IMR-90 (cell line): ENCODE data around the gene MAP2K5. TPM values are rescaled to one million over a fixed set of nuclear protein-coding genes. Genes with fewer than 3 reads are reported as not detected.

ENCODE experiments used
- ATAC-seq: fragments of 200-7000 bp; cut with Tn5 transposase; 2 replicates; pipeline ENCODE4 v1.9.1; 2020; ENCODE audit warnings: low read depth, mild to moderate bottlenecking, moderate library complexity
- BruUV-seq: library from RNA; stranded (reverse); fragments of 400-500 nt; replicated peaks from 2 replicates; lab custom pipeline; 2021; lab: Mats Ljungman, UMichigan
- CTCF ChIA-PET: fragments of 300-600 bp; formaldehyde crosslinking; extraction: SDS; loops from one replicate; lab custom pipeline; 2021; ENCODE audit warnings: antibody characterized with exemption; lab: Yijun Ruan, JAX
- POLR2A ChIA-PET: fragments of 300-600 bp; sonication (Branson Sonifier 250); formaldehyde crosslinking; loops from one replicate; lab custom pipeline; 2022; ENCODE audit warnings: antibody characterized with exemption; ENCODE audit not compliant: unreplicated experiment; lab: Charles Lee
- DNase-seq: peaks from one replicate; pipeline ENCODE4 v3.0.0; 2013
- H2AFZ ChIP-seq: replicated peaks from 2 replicates; pipeline ENCODE3; 2013; ENCODE audit warnings: low read length, mild to moderate bottlenecking; ENCODE audit not compliant: poor library complexity
- H2AK5ac ChIP-seq: 2 replicates; pipeline ENCODE4 v1.6.1; 2013; ENCODE audit warnings: low read depth, low read length, inconsistent platforms
- H2AK9ac ChIP-seq: replicated peaks from 2 replicates; pipeline ENCODE3; 2013; ENCODE audit warnings: mild to moderate bottlenecking, low read depth, low read length, moderate library complexity; ENCODE audit not compliant: poor library complexity
- H2BK120ac ChIP-seq: 2 replicates; pipeline ENCODE4 v1.6.1; 2013; ENCODE audit warnings: low read depth, low read length, inconsistent platforms
- H2BK15ac ChIP-seq: 3 replicates; pipeline ENCODE4 v1.6.1; 2013; ENCODE audit warnings: low read depth, low read length, inconsistent platforms
- H2BK20ac ChIP-seq: 2 replicates; pipeline ENCODE4 v1.6.1; 2013; ENCODE audit warnings: low read depth, mild to moderate bottlenecking, inconsistent platforms, low read length, moderate library complexity
- H2BK5ac ChIP-seq: 2 replicates; pipeline ENCODE4 v1.6.1; 2013; ENCODE audit warnings: mild to moderate bottlenecking, low read depth, low read length, inconsistent platforms; ENCODE audit not compliant: poor library complexity, severe bottlenecking
- H3K14ac ChIP-seq: replicated peaks from 2 replicates; pipeline ENCODE4 v1.6.1; 2013; ENCODE audit warnings: low read depth, low read length, inconsistent platforms
- H3K18ac ChIP-seq: 2 replicates; pipeline ENCODE4 v1.6.1; 2013; ENCODE audit warnings: low read depth, low read length, control low read depth
- H3K23ac ChIP-seq: 2 replicates; pipeline ENCODE4 v1.6.1; 2013; ENCODE audit warnings: low read depth, low read length, inconsistent platforms
- H3K27ac ChIP-seq: 2 replicates; pipeline ENCODE4 v1.5.1; 2013; ENCODE audit warnings: mild to moderate bottlenecking, control low read depth, low read length; ENCODE audit not compliant: insufficient read depth
- H3K27me3 ChIP-seq: 2 replicates; pipeline ENCODE4 v1.6.1; 2013; ENCODE audit warnings: low read length; ENCODE audit not compliant: control insufficient read depth, insufficient read depth
- H3K36me3 ChIP-seq: 2 replicates; pipeline ENCODE4 v1.6.1; 2013; ENCODE audit warnings: low read length, mixed read lengths; ENCODE audit not compliant: control insufficient read depth, insufficient read depth
- H3K4ac ChIP-seq: 2 replicates; pipeline ENCODE4 v1.6.1; 2013; ENCODE audit warnings: low read depth, low read length, inconsistent platforms
- H3K4me1 ChIP-seq: 2 replicates; pipeline ENCODE4 v1.6.1; 2013; ENCODE audit warnings: low read length, mixed read lengths; ENCODE audit not compliant: control insufficient read depth, insufficient read depth
- H3K4me2 ChIP-seq: 2 replicates; pipeline ENCODE4 v1.6.1; 2013; ENCODE audit warnings: low read depth, mild to moderate bottlenecking, control low read depth, low read length, moderate library complexity
- H3K4me3 ChIP-seq: 2 replicates; pipeline ENCODE4 v1.5.1; 2013; ENCODE audit warnings: low read depth, mild to moderate bottlenecking, control low read depth, low read length, moderate library complexity; ENCODE audit not compliant: insufficient read depth
- H3K56ac ChIP-seq: 2 replicates; pipeline ENCODE4 v1.6.1; 2013; ENCODE audit warnings: low read length, inconsistent platforms; ENCODE audit not compliant: insufficient read depth; ENCODE audit errors: extremely low read depth
- H3K79me1 ChIP-seq, 2 experiments: 2 replicates each; pipeline ENCODE4 v1.6.1; 2013; ENCODE audit warnings: low read length in 2 of 2, inconsistent platforms in 1 of 2, low read depth in 1 of 2
- H3K9ac ChIP-seq: 2 replicates; pipeline ENCODE4 v1.6.1; 2013; ENCODE audit warnings: low read depth, low read length, control low read depth
- H3K9me1 ChIP-seq: 2 replicates; pipeline ENCODE4 v1.6.1; 2013; ENCODE audit warnings: low read length, inconsistent platforms; ENCODE audit not compliant: insufficient read depth
- H3K9me3 ChIP-seq: 2 replicates; pipeline ENCODE4 v1.6.1; 2013; ENCODE audit warnings: low read length; ENCODE audit not compliant: control insufficient read depth, insufficient read depth
- H4K20me1 ChIP-seq: 2 replicates; pipeline ENCODE4 v1.6.1; 2013; ENCODE audit warnings: low read length, inconsistent platforms; ENCODE audit not compliant: insufficient read depth
- H4K5ac ChIP-seq: 2 replicates; pipeline ENCODE4 v1.6.1; 2013; ENCODE audit warnings: mild to moderate bottlenecking, low read depth, low read length, control low read depth
- H4K8ac ChIP-seq, 2 experiments: 2 replicates each; pipeline ENCODE4 v1.6.1; 2013; ENCODE audit warnings: low read depth in 2 of 2, low read length in 2 of 2, control low read depth in 1 of 2, inconsistent platforms in 1 of 2
- H4K91ac ChIP-seq: 2 replicates; pipeline ENCODE4 v1.6.1; 2013; ENCODE audit warnings: low read depth, low read length, inconsistent platforms; ENCODE audit not compliant: insufficient read depth
- BHLHE40 ChIP-seq: fragments of 150-350 bp; IDR thresholded peaks from 2 replicates; pipeline ENCODE4 v1.6.1; 2016; ENCODE audit warnings: mild to moderate bottlenecking, low read depth, low read length
- CEBPB ChIP-seq: IDR thresholded peaks from 2 replicates; pipeline ENCODE4 v1.6.1; 2012; ENCODE audit warnings: low read depth, low read length, improper control_type of control experiment
- CHD1 ChIP-seq: IDR thresholded peaks from 2 replicates; pipeline ENCODE4 v1.6.1; 2012; ENCODE audit warnings: low read depth, low read length, improper control_type of control experiment
- MAFK ChIP-seq: IDR thresholded peaks from 2 replicates; pipeline ENCODE4 v1.6.1; 2012; ENCODE audit warnings: low read depth, low read length, improper control_type of control experiment
- MAZ ChIP-seq: IDR thresholded peaks from 2 replicates; pipeline ENCODE4 v1.6.1; 2012; ENCODE audit warnings: low read depth, mild to moderate bottlenecking, low read length, improper control_type of control experiment, moderate library complexity, borderline replicate concordance
- MXI1 ChIP-seq: IDR thresholded peaks from 2 replicates; pipeline ENCODE4 v1.6.1; 2012; ENCODE audit warnings: low read depth, mild to moderate bottlenecking, low read length, moderate library complexity, borderline replicate concordance
- SMC3 ChIP-seq: fragments of 150-350 bp; IDR thresholded peaks from 2 replicates; pipeline ENCODE4 v1.6.1; 2016; ENCODE audit warnings: low read depth, mild to moderate bottlenecking, antibody characterized with exemption, low read length, moderate library complexity
- USF2 ChIP-seq: fragments of 150-350 bp; IDR thresholded peaks from 2 replicates; pipeline ENCODE4 v1.6.1; 2017; ENCODE audit warnings: mild to moderate bottlenecking, antibody characterized with exemption, low read length, low read depth
- WGBS, 2 experiments: methylation state at CpG; one replicate each; pipeline versions ENCODE4 v1.1.5 to v1.1.7; 2013; ENCODE audit warnings: missing lambda C conversion rate in 2 of 2; ENCODE audit not compliant: insufficient read length in 1 of 2; ENCODE audit errors: extremely low coverage in 2 of 2; 5-methylcytosine and 5-hydroxymethylcytosine counted together
- dilution Hi-C: fragments of 300-500 bp; cut with HindIII; formaldehyde crosslinking; loops from one replicate; pipeline ENCODE4 v1.14.3; 2018; ENCODE audit warnings: low sequenced_read_pairs; ENCODE audit not compliant: unreplicated experiment
- in situ Hi-C: fragments of 300-500 bp; cut with MboI; formaldehyde crosslinking; loops from 3 replicates; pipeline ENCODE4 v1.14.3; 2019; ENCODE audit warnings: low sequenced_read_pairs, inconsistent platforms, mixed read lengths
- intact Hi-C: fragments of 100-400 bp; cut with micrococcal nuclease; formaldehyde crosslinking; loops from 2 replicates; pipeline ENCODE4 v1.10.0; 2022
- polyA plus RNA-seq, 3 experiments: library from polyadenylated mRNA; depleted of rRNA; stranded (reverse); fragments of >200 nt; gene quantifications; 2 replicates each; pipeline ENCODE4 v1.2.3, GENCODE V29; 2012; ENCODE audit warnings: low replicate concordance in 1 of 3
- total RNA-seq: library from RNA; depleted of rRNA; stranded (reverse); fragments of >200 nt; gene quantifications from 2 replicates; pipeline ENCODE4 v1.2.3, GENCODE V29; 2012

The MAP2K5 gene
- total and polyA plus RNA-seq, 2 of the 4 experiments (the other 2 are of a cell fraction): 1.6 to 6.1 TPM

- Histone ChIP-seq H4K5ac (no peak overlapping the region), H3K14ac (no peak overlapping the region), H4K91ac (no peak overlapping the region), H2BK120ac (no peak overlapping the region), H3K36me3 (no peaks in the 10 kb centered on the region), H3K23ac (no peak overlapping the region), H3K4ac (no peak overlapping the region), H2BK20ac (no peak overlapping the region), H2BK15ac (no peak overlapping the region), H3K9ac (no peak overlapping the region), H4K8ac (no peak overlapping the region), H2AFZ (no peak overlapping the region), H3K79me1 (peaks cover 7 to 29% of the 10 kb centered on the region in 2 experiments; a peak in 3 of 4 replicates), H3K27ac (no peak overlapping the region), H3K4me3 (no peak overlapping the region), H2BK5ac (no peak overlapping the region), H3K9me1 (no peaks in the 10 kb centered on the region), H3K27me3 (no peaks in the 10 kb centered on the region), H2AK9ac (no peak overlapping the region), H3K9me3 (no peaks in the 10 kb centered on the region), H4K20me1 (peaks cover 3% of the 10 kb centered on the region; the same call in 1 of the 2 replicates), H3K56ac (no peak overlapping the region), H3K18ac (no peak overlapping the region), H3K4me2 (0 out of 2 replicates have a peak overlapping the region, but pooled peaks have one; percentile 10), H3K4me1 (no peaks in the 10 kb centered on the region), H2AK5ac (no peak overlapping the region)
- intact Hi-C loops: loop anchor here (2.0 kb wide), 1 partner anchor 19 kb away; the partner anchor contains the start of gene MAP2K5
- POLR2A ChIA-PET: no interaction called here
- no peak for TF ChIP-seq MAFK
- no peak for TF ChIP-seq USF2
- no peak for TF ChIP-seq CHD1
- TF ChIP-seq CEBPB: no peak
- TF ChIP-seq SMC3: no peak
- TF ChIP-seq BHLHE40: no peak
- TF ChIP-seq MAZ: no peak
- no peak for TF ChIP-seq MXI1
- dilution Hi-C loops: no loop called here
- no CpG with 5 or more reads among the region's 1 CpG for WGBS, 2 experiments
- DNase-seq (no peak), ATAC-seq (no peak)
- in situ Hi-C loops: no loop called here
- no TSS peak for BruUV-seq
- CTCF ChIA-PET: no interaction called here
Observed at GRCh38 chr15:67523330-67523729, 19.2 kb upstream of the MAP2K5 start.
